Effector CD4-positive, alpha-beta T cell (primary cell): Measurements from ENCODE around the gene LRP1B.
"Not testable (repeated sequence)": the region's sequence is repeated elsewhere in the genome, so short reads cannot be mapped to it uniquely, and the experiment has no call there.

Experiments used
- DNase-seq: peaks from one replicate; pipeline ENCODE4 v3.0.0-alpha.2; 2020

LRP1B gene

DNA sequence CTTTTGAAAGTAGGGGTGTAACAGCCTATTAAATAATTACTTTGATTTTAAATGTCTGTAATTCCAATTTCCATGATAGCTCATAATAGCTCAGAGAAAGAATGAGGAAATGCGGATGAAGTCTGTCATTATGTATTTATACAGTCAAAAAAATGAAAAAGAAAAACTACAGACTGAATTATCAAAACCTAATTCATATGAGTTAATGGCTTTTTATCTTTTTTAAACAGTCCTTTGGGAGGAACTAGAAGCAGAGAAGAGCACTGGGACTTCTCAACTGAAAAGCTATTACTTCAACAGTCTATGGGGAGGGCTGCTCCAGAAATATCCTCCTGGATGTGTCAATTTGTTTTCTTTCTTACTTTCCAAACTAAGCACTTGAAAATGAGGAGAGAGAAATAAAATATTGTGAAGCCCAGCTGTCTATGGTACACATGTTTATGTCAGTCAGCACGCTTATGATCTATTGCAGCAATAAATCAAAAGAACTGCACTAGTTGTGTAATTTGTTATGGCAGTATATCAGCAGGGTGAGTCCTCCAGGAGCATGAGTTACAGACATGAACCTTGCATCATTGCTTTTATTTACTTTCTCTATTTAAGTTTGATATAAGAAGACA is 1550.2 kb downstream of the LRP1B start:
- DNase-seq: no peak

DNA sequence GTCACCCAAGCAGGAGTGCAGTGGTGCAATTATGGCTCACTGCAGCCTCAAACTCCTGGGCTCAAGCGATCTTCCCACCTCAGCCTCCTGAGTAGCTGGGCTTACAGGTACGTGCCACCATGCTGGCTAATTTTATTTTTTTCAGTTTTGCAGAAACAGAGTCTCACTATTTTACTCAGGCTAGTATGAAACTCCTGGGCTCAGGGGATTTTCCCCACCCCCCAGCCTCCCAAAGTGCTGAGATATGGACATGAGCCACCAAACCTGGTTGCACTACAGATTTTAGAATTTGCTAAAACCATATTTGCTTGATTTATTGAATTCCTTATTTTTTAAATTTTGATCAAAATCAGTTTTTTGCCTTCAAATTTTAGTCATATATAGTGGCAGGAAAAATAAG is 1553.4 kb downstream of the LRP1B start:
- DNase-seq: no peak

DNA sequence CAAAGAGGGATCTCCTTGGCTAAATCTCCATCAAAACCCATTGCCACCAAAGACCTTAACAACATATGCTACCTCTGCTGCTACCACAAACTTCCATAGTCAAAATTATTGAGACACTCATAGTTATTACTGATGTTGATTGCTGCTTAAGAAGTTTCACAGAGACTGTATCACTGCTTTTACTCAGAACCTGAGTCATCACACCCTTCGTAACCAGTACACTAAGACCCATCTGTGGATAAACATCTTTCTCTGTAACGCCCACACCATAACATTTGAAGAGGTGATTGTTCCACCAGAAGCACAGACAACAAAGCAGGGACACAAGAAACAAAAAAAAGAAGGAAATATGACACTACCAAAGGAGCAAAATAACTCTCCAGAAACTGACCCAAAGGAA is 1563.1 kb downstream of the LRP1B start:
- no peak for DNase-seq

DNA sequence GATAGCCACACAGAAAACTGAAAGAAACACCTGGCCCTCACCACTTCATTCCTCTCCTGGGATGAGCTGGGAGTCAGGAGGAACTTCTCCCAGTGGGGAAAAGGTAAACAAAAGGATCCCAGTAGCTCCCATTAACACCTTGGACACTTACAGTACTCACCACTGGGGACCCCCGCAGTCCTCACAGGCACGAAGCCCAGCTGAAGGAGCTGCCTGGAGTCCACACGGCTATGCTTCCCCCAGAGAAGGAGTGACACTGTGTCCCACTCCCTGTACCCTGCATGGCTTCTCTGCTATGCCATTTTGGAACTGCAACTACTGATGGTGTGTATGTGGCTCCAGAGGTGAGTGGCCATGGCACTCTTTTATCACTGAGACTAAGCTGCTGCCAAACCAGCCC is 1565.1 kb downstream of the LRP1B start:
- no peak for DNase-seq

- DNase-seq: no peak
Observed at GRCh38 chr2:140555701-140556100, 1575.1 kb downstream of the LRP1B start.

GRCh38 chr2:140552634-140553033 is 1578.2 kb downstream of the LRP1B start:
- DNase-seq: no peak

- DNase-seq: no peak
Observed at GRCh38 chr2:140551287-140551686, 1579.5 kb downstream of the LRP1B start.

DNA sequence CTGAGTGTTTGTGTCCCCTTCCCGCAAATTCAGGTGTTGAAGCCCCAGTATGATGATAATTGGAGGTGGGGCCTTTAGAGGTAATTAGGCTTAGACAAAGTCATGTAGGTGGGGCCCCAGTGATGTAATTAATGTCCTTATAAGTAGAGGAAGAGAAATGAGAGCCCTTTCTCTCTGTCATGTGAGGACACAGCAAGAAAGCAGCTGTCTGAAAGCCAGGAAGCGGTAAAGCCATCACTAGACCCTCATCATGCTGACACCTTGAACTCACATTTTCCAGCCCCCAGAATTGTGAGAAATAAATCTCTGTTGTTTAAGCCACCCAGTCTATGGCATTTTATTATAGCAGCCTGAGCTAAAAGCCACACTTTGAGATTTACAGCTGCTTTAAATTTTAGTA is 1580.0 kb downstream of the LRP1B start:
- no peak for DNase-seq

DNA sequence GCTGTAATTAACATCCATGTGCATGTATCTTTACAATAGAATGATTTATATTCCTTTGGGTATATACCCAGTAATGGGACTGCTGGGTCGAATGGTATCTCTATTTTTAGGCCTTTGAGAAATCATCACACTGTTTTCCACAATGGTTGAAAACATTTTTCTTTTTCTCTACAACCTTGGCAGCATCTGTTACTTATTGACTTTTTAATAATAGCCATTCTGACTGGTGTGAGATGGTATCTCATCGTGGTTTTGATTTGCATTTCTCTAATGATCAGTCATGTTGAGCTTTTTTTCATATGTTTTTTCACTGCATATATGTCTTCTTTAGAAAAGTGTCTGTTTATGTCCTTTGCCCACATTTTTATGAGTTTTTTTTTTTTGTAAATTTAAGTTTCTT is 1586.0 kb downstream of the LRP1B start:
- not testable (repeated sequence) for DNase-seq

- no peak for DNase-seq
Observed at GRCh38 chr2:140542627-140543026, 1588.2 kb downstream of the LRP1B start.

- DNase-seq: no peak
Observed at GRCh38 chr2:140539242-140539875, 1591.5 kb downstream of the LRP1B start.

DNA sequence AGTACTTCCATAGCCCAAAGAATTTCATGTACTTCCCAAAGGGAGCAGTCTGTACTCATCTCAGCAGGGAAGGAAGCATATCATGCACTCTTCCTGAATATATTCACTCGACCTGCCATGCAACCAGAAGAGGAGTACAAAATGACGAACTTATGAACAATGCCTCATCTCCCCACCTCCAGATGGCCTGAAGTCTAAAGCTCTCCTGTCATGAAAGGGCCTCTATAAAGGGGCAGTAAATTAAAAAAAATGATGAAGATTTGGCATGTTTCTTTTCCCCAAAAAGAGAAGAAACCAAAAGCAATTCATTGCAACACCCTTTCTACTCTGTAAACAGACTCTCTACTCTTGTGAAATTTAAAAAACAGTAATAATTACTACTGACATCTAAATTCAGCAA is 1601.1 kb downstream of the LRP1B start:
- DNase-seq: no peak

DNA sequence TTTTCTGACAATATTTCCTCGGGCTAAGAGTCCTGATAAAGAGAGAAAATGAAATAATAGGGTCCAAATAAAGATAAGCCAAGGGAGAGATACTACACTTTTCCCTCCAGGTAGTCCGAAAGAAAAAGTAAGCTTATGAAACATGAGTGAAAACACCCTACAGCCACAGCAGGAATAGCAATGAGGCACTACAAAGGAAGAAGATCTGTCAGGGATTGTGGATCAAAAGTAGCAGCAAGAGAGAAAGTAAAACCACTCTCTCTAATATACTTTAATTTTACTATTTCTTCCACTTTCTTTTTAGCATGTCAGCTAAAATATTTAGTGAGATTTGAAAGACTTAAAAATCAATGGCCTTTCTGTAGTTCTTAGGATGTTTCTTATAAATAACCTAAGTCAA is 1601.8 kb downstream of the LRP1B start:
- no peak for DNase-seq

- no peak for DNase-seq
Observed at GRCh38 chr2:140526575-140526974, 1604.2 kb downstream of the LRP1B start.

DNA sequence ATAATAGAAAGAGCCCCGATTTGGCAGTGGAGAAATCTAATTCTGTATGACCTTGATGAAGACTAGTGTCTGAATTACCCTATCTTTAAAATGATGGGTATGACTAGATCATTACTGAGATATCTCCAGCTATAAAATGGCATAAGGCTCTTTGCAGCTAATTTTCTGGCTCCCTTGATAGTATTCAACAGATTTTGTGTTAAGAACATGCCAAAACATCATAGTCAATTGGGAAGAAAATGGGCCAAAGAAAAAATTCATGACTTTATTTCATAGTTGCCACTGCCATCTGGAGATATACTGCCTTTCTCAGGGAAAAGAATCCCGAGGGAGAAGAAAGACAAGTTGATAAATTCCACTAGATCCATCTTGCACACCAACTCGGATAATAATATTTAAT is 1618.7 kb downstream of the LRP1B start:
- no peak for DNase-seq

DNA sequence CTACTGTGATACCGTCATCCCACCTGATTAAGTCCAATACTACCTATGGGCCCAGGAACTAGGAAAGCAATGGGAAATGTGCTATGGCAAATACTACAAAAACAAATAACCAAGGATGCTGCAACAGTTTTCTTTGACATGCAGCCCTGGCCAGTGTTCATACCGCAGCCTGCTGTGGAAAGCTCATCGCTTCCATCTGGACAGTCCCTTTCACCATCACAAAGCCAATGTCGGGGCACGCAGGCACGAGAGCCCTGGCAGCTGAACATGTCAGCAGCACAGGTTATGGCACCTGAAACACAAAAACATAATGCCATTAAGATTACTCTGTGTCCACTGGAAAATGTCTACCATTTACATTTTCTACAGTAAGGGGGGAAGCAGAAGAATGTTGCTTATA is 1621.1 kb downstream of the LRP1B start:
- DNase-seq: no peak

GRCh38 chr2:140508756-140509155 is 1622.1 kb downstream of the LRP1B start:
- DNase-seq: no peak

GRCh38 chr2:140506606-140507005 is 1624.2 kb downstream of the LRP1B start:
- no peak for DNase-seq

GRCh38 chr2:140504601-140505000 is 1626.2 kb downstream of the LRP1B start:
- DNase-seq: no peak

- no peak for DNase-seq
Observed at GRCh38 chr2:140502951-140503630, 1627.7 kb downstream of the LRP1B start.

DNA sequence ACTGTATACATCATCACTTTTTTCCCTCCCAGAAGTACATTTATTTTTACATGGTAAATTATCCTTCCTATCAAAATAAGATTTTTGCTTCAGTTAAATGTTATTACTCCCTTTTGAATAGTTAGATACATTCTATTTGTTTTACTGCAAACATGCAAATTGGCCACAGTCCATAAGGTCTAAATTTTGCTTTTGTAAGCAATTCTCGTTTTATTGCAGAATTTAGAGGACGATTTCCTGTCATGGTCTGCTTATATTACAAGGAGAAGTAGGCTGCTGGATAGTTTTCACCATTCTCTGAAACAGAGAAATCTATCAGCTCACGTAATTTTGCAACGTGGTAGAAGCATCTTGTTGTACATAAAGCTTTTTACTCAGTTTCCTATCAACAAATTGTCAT is 1632.5 kb downstream of the LRP1B start:
- no peak for DNase-seq

GRCh38 chr2:140496714-140497113 is 1634.1 kb downstream of the LRP1B start:
- DNase-seq: no peak

GRCh38 chr2:140491876-140492275 is 1638.9 kb downstream of the LRP1B start:
- no peak for DNase-seq

DNA sequence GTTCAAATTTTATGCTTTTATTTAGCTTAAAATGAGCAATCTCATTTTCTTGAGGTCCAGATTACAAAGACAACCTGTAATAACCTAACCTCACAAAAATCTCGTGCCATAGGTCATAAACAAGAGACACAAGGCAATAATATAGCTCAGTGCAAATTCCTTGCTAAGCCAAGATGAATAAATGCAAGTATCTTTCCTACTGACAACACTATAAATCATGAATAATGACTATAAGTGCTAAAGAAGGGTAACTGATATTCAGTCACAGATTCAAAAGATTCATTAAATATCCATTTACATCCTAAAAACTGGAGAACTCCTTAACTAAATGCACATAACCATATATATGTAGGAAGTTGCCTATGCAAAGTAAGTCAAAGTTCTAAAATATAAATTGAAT is 1641.6 kb downstream of the LRP1B start:
- no peak for DNase-seq

GRCh38 chr2:140481136-140481535 is 1649.7 kb downstream of the LRP1B start:
- no peak for DNase-seq
